Liver (tissue), 9 donors: ENCODE results near the gene PTPN14. TPM values are rescaled to one million over a fixed set of nuclear protein-coding genes. Genes with fewer than 3 reads are reported as not detected.

Experiments used
- DNase-seq: peaks from one replicate; pipeline ENCODE4 v3.0.0-alpha.2; 2017; ENCODE audit warnings: low spot score
- H3K27ac ChIP-seq, 2 donors: one replicate each; pipeline ENCODE4 v1.7.0; 2013; ENCODE audit warnings: inconsistent platforms in 2 of 2, low read length in 2 of 2, control low read depth in 1 of 2, low read depth in 1 of 2, mild to moderate bottlenecking in 1 of 2
- H3K27me3 ChIP-seq, 4 donors: one replicate each; pipeline versions ENCODE4 v1.6.1 to v1.7.0; 2013; ENCODE audit warnings: low read length in 3 of 4, inconsistent platforms in 1 of 4, mild to moderate bottlenecking in 1 of 4, moderate library complexity in 1 of 4; ENCODE audit not compliant: control insufficient read depth in 4 of 4, insufficient read depth in 4 of 4
- H3K36me3 ChIP-seq, 4 donors: one replicate each; pipeline versions ENCODE4 v1.6.1 to v1.7.0; 2013; ENCODE audit warnings: low read length in 3 of 4, mild to moderate bottlenecking in 3 of 4, low read depth in 1 of 4, moderate library complexity in 1 of 4; ENCODE audit not compliant: control insufficient read depth in 4 of 4, insufficient read depth in 3 of 4
- H3K4me1 ChIP-seq, 4 donors: one replicate each; pipeline versions ENCODE4 v1.6.1 to v1.7.0; 2013; ENCODE audit warnings: low read length in 3 of 4, mild to moderate bottlenecking in 3 of 4, moderate library complexity in 1 of 4; ENCODE audit not compliant: control insufficient read depth in 4 of 4, insufficient read depth in 4 of 4
- H3K4me3 ChIP-seq, 3 donors: one replicate each; pipeline versions ENCODE4 v1.6.1 to v1.7.0; 2013; ENCODE audit warnings: low read length in 3 of 3, control low read depth in 1 of 3, low read depth in 1 of 3, mild to moderate bottlenecking in 1 of 3
- H3K9ac ChIP-seq, 2 donors: one replicate each; pipeline ENCODE4 v1.7.0; 2013; ENCODE audit warnings: low read length in 2 of 2, mild to moderate bottlenecking in 2 of 2, moderate library complexity in 2 of 2, control low read depth in 1 of 2, low read depth in 1 of 2
- H3K9me3 ChIP-seq, 4 donors: one replicate each; pipeline versions ENCODE4 v1.6.1 to v1.7.0; 2013; ENCODE audit warnings: low read length in 3 of 4; ENCODE audit not compliant: control insufficient read depth in 4 of 4
- EGR1 ChIP-seq, 2 donors: IDR thresholded peaks; 2 replicates each; pipeline ENCODE4 v1.6.1; 2016 to 2018; ENCODE audit warnings: antibody characterized with exemption in 2 of 2, low read depth in 2 of 2
- FOXA2 ChIP-seq: IDR thresholded peaks from 2 replicates; pipeline ENCODE4 v1.6.1; 2016; ENCODE audit warnings: antibody characterized with exemption
- GABPA ChIP-seq, 2 donors: IDR thresholded peaks in 1 of 2; conservative IDR thresholded peaks in 1 of 2; 2 replicates each; pipeline ENCODE4 v1.6.1; 2016; ENCODE audit warnings: antibody characterized with exemption in 2 of 2, mild to moderate bottlenecking in 1 of 2, moderate library complexity in 1 of 2
- HNF4G ChIP-seq: IDR thresholded peaks from 2 replicates; pipeline ENCODE4 v1.6.1; 2016; ENCODE audit warnings: antibody characterized with exemption
- JUND ChIP-seq, 2 donors: IDR thresholded peaks; 2 replicates each; pipeline ENCODE4 v1.6.1; 2016; ENCODE audit warnings: antibody characterized with exemption in 2 of 2
- RAD21 ChIP-seq, 2 donors: IDR thresholded peaks; 2 replicates each; pipeline ENCODE4 v1.6.1; 2016; ENCODE audit warnings: antibody characterized with exemption in 2 of 2, mild to moderate bottlenecking in 2 of 2
- REST ChIP-seq: IDR thresholded peaks from 2 replicates; pipeline ENCODE4 v1.6.1; 2016; ENCODE audit warnings: antibody characterized with exemption, mild to moderate bottlenecking
- RXRA ChIP-seq, 2 donors: IDR thresholded peaks; 2 replicates each; pipeline ENCODE4 v1.6.1; 2017 to 2018; ENCODE audit warnings: antibody characterized with exemption in 2 of 2, mild to moderate bottlenecking in 1 of 2
- TAF1 ChIP-seq: conservative IDR thresholded peaks from 2 replicates; pipeline ENCODE4 v1.6.1; 2016; ENCODE audit warnings: antibody characterized with exemption, mild to moderate bottlenecking
- YY1 ChIP-seq: IDR thresholded peaks from 2 replicates; pipeline ENCODE4 v1.6.1; 2016; ENCODE audit warnings: antibody characterized with exemption, mild to moderate bottlenecking
- WGBS: extraction: QIAGEN DNeasy Blood & Tissue Kit; methylation state at CpG from one replicate; pipeline ENCODE4 v1.1.7; 2013; 5-methylcytosine and 5-hydroxymethylcytosine counted together
- polyA plus RNA-seq, 2 donors: library from polyadenylated mRNA; stranded (reverse) in 1 of 2; unstranded in 1 of 2; fragments of 200-250 nt in 1 of 2; fragments of >200 nt in 1 of 2; fragmentation: Nextera tagmentation in 1 of 2; extraction: Ambion mirVana in 1 of 2; gene quantifications; one replicate each; pipeline versions ENCODE4 v1.2.1 to v1.2.3, GENCODE V29; 2013 to 2015
- total RNA-seq, 2 donors: library from RNA; depleted of rRNA; stranded (reverse); fragments of >200 nt; gene quantifications; one replicate each; pipeline ENCODE4 v1.2.3, GENCODE V29; 2014
- TF ChIP-seq, protein P1 (sequence below): fragments of 150-350 bp; IDR thresholded peaks from 2 replicates; pipeline ENCODE4 v1.5.1; 2017; ENCODE audit warnings: improper control_type of control experiment, low read depth, low read length; ENCODE audit not compliant: missing input control
- TF ChIP-seq, protein P2 (sequence below): IDR thresholded peaks from 2 replicates; pipeline ENCODE4 v1.6.1; 2016; ENCODE audit warnings: antibody characterized with exemption
- TF ChIP-seq, protein P3 (sequence below): IDR thresholded peaks from 2 replicates; pipeline ENCODE4 v1.6.1; 2016; ENCODE audit warnings: antibody characterized with exemption
- donor health status: healthy.
- donor health status: healthy.
- donor health status: healthy.
- donor health status: healthy.
- donor health status: healthy.

The PTPN14 gene
- total and polyA plus RNA-seq, 4 donors, result 0.54 to 3.2 (median 1.5) TPM

DNA sequence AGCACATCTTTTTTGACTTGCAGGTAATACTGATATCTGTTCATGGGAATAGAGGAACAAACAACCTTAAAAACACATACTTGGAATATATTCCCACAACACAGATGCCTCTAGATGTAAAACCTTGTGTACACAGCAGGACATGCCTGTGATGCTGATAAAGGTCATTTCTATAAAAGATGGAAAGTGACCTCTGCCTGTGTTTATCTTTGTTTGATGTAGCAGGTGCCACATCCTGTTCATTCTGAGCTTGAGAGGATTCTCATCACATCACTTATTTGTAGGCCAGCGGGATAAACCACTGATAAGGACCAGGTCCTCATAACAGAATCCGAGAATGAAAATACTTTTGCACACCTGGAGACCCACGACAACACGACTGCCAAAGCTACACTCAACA is 136.7 kb downstream of the PTPN14 start (continued):
- TF ChIP-seq, protein P1, sequence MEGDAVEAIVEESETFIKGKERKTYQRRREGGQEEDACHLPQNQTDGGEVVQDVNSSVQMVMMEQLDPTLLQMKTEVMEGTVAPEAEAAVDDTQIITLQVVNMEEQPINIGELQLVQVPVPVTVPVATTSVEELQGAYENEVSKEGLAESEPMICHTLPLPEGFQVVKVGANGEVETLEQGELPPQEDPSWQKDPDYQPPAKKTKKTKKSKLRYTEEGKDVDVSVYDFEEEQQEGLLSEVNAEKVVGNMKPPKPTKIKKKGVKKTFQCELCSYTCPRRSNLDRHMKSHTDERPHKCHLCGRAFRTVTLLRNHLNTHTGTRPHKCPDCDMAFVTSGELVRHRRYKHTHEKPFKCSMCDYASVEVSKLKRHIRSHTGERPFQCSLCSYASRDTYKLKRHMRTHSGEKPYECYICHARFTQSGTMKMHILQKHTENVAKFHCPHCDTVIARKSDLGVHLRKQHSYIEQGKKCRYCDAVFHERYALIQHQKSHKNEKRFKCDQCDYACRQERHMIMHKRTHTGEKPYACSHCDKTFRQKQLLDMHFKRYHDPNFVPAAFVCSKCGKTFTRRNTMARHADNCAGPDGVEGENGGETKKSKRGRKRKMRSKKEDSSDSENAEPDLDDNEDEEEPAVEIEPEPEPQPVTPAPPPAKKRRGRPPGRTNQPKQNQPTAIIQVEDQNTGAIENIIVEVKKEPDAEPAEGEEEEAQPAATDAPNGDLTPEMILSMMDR, result no peak
- TF ChIP-seq HNF4G (no peak), RAD21 (IDR thresholded peaks at IDR 0.05) (no peak), FOXA2 (no peak), RXRA (IDR thresholded peaks at IDR 0.05) (no peak), GABPA (IDR thresholded peaks at IDR 0.05 in 1 of 2, conservative IDR thresholded peaks at IDR 0.05 in 1 of 2) (no peak), JUND (IDR thresholded peaks at IDR 0.05) (no peak)
- TF ChIP-seq, protein P2, sequence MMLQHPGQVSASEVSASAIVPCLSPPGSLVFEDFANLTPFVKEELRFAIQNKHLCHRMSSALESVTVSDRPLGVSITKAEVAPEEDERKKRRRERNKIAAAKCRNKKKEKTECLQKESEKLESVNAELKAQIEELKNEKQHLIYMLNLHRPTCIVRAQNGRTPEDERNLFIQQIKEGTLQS, result no peak

DNA sequence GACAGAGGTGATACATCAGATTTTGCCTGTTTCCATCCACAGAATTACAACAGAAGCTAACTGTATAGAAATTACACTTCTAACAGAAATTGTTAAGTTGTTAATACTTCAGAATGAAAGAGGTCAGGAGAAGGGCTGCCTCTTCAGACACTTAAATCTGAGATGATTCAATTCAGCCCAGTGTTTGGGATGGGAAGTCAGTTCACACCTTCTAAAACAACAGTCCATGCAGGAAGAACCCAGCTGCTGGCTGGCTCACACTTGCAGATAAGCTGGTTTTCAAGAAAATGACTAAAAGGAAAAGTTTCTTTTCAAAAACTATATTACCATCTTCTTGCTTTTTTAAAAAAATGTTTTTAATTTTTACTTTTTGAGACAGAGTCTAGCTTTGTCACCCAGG is 138.1 kb downstream of the PTPN14 start:
- H3K9ac ChIP-seq, result no peak overlapping the region
- DNase-seq, result no peak
- peaks cover 0 to 4% (median 0%) of the 10 kb centered on the region in 4 donors for H3K9me3 ChIP-seq
- no peak overlapping the region for H3K4me3 ChIP-seq
- no peak overlapping the region for H3K27ac ChIP-seq
- H3K27me3 ChIP-seq, result no peaks in the 10 kb centered on the region
- TF ChIP-seq YY1, result no peak
- TF ChIP-seq RAD21 (IDR thresholded peaks at IDR 0.05), result no peak
- TF ChIP-seq JUND (IDR thresholded peaks at IDR 0.05), result no peak
- TF ChIP-seq TAF1, result no peak
- no peak for TF ChIP-seq HNF4G
- H3K36me3 ChIP-seq, result no peaks in the 10 kb centered on the region
- no peaks in the 10 kb centered on the region for H3K4me1 ChIP-seq

GRCh38 chr1:214404571-214405213 is 146.7 kb downstream of the PTPN14 start:
- 87% methylated on average over 9 of the region's 9 CpGs for whole genome bisulfite sequencing
- H3K36me3 ChIP-seq, result no peaks in the 10 kb centered on the region
- DNase-seq, result no peak
- TF ChIP-seq REST, result no peak
- no peak for TF ChIP-seq EGR1 (IDR thresholded peaks at IDR 0.05; ENCODE audit: low read depth in 2 of 2)
- no peak for TF ChIP-seq RXRA (IDR thresholded peaks at IDR 0.05)
- TF ChIP-seq JUND (IDR thresholded peaks at IDR 0.05), result no peak
- TF ChIP-seq TAF1, result no peak
- TF ChIP-seq, protein P3, sequence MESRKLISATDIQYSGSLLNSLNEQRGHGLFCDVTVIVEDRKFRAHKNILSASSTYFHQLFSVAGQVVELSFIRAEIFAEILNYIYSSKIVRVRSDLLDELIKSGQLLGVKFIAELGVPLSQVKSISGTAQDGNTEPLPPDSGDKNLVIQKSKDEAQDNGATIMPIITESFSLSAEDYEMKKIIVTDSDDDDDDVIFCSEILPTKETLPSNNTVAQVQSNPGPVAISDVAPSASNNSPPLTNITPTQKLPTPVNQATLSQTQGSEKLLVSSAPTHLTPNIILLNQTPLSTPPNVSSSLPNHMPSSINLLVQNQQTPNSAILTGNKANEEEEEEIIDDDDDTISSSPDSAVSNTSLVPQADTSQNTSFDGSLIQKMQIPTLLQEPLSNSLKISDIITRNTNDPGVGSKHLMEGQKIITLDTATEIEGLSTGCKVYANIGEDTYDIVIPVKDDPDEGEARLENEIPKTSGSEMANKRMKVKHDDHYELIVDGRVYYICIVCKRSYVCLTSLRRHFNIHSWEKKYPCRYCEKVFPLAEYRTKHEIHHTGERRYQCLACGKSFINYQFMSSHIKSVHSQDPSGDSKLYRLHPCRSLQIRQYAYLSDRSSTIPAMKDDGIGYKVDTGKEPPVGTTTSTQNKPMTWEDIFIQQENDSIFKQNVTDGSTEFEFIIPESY, result no peak
- no peak for TF ChIP-seq GABPA (IDR thresholded peaks at IDR 0.05 in 1 of 2, conservative IDR thresholded peaks at IDR 0.05 in 1 of 2)
- H3K9ac ChIP-seq, result no peak overlapping the region
- H3K27me3 ChIP-seq, result peaks cover 0 to 2% (median 0%) of the 10 kb centered on the region in 4 donors
- H3K4me3 ChIP-seq, result no peak overlapping the region
- H3K4me1 ChIP-seq, result no peaks in the 10 kb centered on the region
- no peaks in the 10 kb centered on the region for H3K9me3 ChIP-seq
- H3K27ac ChIP-seq, result no peak overlapping the region
